ENCODE data around the gene SLC8A3. TPM values are rescaled to one million over a fixed set of nuclear protein-coding genes. Genes with fewer than 3 reads are reported as not detected.

SLC8A3 gene
- total RNA-seq, 1 experiment from 2014 or later = not detected

GRCh38 chr14:70173569-70173968, 15.2 kb downstream of the SLC8A3 start:
- BruUV-seq (replicated peaks) = no TSS peak

DNA sequence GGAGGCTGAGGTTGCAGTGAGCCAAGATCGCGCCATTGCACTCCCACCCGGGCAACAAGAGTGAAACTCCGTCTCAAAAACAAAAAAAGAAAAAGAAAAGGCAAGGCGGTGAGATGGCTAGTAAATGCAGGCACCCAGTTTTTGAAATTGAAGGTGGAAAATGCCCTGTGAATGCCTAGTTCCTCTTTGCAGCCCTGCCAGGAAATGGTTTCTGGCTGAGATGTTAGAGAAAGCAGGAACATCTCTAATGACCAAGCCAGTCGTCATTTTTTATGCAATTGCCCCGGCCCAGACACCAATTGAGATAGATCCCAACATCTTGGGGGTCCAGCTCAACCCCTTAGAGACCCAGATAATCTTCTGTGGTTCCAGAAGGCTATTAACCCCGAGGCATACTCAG, 17.0 kb downstream of the SLC8A3 start:
- Histone ChIP-seq H3K27me3 (ENCODE audit: control insufficient read depth, insufficient read depth, low read length) (peaks cover 3% of the 10 kb centered on the region), H3K27ac (ENCODE audit: low read length) (no peak overlapping the region), H3K4me3 (ENCODE audit: low read depth in 2 of 2, low read length in 2 of 2) (no peak overlapping the region), H3K36me3 (ENCODE audit: control insufficient read depth, insufficient read depth, low read length) (no peaks in the 10 kb centered on the region), H3K4me1 (ENCODE audit: control insufficient read depth, insufficient read depth, low read length) (no peaks in the 10 kb centered on the region), H3K9me3 (ENCODE audit: control insufficient read depth, insufficient read depth, low read depth, low read length) (no peaks in the 10 kb centered on the region)
- ATAC-seq = no peak
- intact Hi-C loops (cut with micrococcal nuclease; ENCODE audit: unreplicated experiment) = no loop called here
- TF ChIP-seq TCF7L2 (IDR thresholded peaks at IDR 0.05; ENCODE audit: low read depth, low read length) = no peak
- TF ChIP-seq POLR2AphosphoS5 (IDR thresholded peaks at IDR 0.05; ENCODE audit: low read depth, low read length) = no peak
- TF ChIP-seq, protein P1, sequence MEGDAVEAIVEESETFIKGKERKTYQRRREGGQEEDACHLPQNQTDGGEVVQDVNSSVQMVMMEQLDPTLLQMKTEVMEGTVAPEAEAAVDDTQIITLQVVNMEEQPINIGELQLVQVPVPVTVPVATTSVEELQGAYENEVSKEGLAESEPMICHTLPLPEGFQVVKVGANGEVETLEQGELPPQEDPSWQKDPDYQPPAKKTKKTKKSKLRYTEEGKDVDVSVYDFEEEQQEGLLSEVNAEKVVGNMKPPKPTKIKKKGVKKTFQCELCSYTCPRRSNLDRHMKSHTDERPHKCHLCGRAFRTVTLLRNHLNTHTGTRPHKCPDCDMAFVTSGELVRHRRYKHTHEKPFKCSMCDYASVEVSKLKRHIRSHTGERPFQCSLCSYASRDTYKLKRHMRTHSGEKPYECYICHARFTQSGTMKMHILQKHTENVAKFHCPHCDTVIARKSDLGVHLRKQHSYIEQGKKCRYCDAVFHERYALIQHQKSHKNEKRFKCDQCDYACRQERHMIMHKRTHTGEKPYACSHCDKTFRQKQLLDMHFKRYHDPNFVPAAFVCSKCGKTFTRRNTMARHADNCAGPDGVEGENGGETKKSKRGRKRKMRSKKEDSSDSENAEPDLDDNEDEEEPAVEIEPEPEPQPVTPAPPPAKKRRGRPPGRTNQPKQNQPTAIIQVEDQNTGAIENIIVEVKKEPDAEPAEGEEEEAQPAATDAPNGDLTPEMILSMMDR (IDR thresholded peaks at IDR 0.05) = no peak
- TF ChIP-seq REST (IDR thresholded peaks at IDR 0.05; ENCODE audit: insufficient read depth in 1 of 2, low read depth in 2 of 2, low read length in 1 of 2) = no peak
- TF ChIP-seq SIN3A (IDR thresholded peaks at IDR 0.05; ENCODE audit: borderline replicate concordance, insufficient read depth, low read depth, low read length) = no peak
- ChIA-PET POLR2A (no interaction called here), CTCF (no interaction called here)
- DNase-seq (ENCODE audit: low read depth, low spot score) = no peak
- no TSS peak for BruUV-seq (replicated peaks)
- in situ Hi-C loops (cut with HindIII; ENCODE audit: low pct_unique_long_range_greater_than_20kb, low sequenced_read_pairs) = no loop called here

More at GRCh38 chr14:70173569-70173968, 15.2 kb downstream of the SLC8A3 start:
- no peak overlapping the region for H3K4me3 ChIP-seq (ENCODE audit: low read depth in 2 of 2, low read length in 2 of 2)
- ATAC-seq = no peak
- H3K36me3 ChIP-seq (ENCODE audit: control insufficient read depth, insufficient read depth, low read length) = no peaks in the 10 kb centered on the region
- H3K4me1 ChIP-seq (ENCODE audit: control insufficient read depth, insufficient read depth, low read length) = no peaks in the 10 kb centered on the region
- in situ Hi-C loops (cut with HindIII; ENCODE audit: low pct_unique_long_range_greater_than_20kb, low sequenced_read_pairs) = no loop called here
- CTCF ChIA-PET = no interaction called here
- peaks cover 3% of the 10 kb centered on the region for H3K27me3 ChIP-seq (ENCODE audit: control insufficient read depth, insufficient read depth, low read length)
- H3K27ac ChIP-seq (ENCODE audit: low read length) = no peak overlapping the region
- H3K9me3 ChIP-seq (ENCODE audit: control insufficient read depth, insufficient read depth, low read depth, low read length) = no peaks in the 10 kb centered on the region
- intact Hi-C loops (cut with micrococcal nuclease; ENCODE audit: unreplicated experiment) = no loop called here
- TF ChIP-seq POLR2AphosphoS5 (IDR thresholded peaks at IDR 0.05; ENCODE audit: low read depth, low read length) (no peak), REST (IDR thresholded peaks at IDR 0.05; ENCODE audit: insufficient read depth in 1 of 2, low read depth in 2 of 2, low read length in 1 of 2) (no peak), TCF7L2 (IDR thresholded peaks at IDR 0.05; ENCODE audit: low read depth, low read length) (no peak), SIN3A (IDR thresholded peaks at IDR 0.05; ENCODE audit: borderline replicate concordance, insufficient read depth, low read depth, low read length) (no peak)
- TF ChIP-seq, protein P1 (IDR thresholded peaks at IDR 0.05) = no peak
- POLR2A ChIA-PET = no interaction called here
- no peak for DNase-seq (ENCODE audit: low read depth, low spot score)
